GM04504 (cell line): Measurements from ENCODE around the gene BCL6B.

Experiments
- DNase-seq: peaks from one replicate; pipeline ENCODE4 v3.0.0-alpha.2; 2012; ENCODE audit warnings: low read depth

The BCL6B gene

GRCh38 chr17:7010523-7010922 lies 12.3 kb upstream of the BCL6B start:
- DNase-seq, result no peak

GRCh38 chr17:7011415-7011814 lies 11.4 kb upstream of the BCL6B start:
- no peak for DNase-seq

- DNase-seq, result no peak
These were observed 11.0 kb upstream of the BCL6B start for GRCh38 chr17:7011942-7012254.

- DNase-seq, result peak; percentile 93
These were observed 8.4 kb upstream of the BCL6B start for GRCh38 chr17:7014261-7014994.

GRCh38 chr17:7014995-7015958 lies 7.6 kb upstream of the BCL6B start:
- DNase-seq, result no peak

GRCh38 chr17:7016418-7016817 lies 6.4 kb upstream of the BCL6B start:
- no peak for DNase-seq

GRCh38 chr17:7016886-7017826 lies 5.7 kb upstream of the BCL6B start:
- DNase-seq, result no peak

- DNase-seq, result no peak
These were observed 5.0 kb upstream of the BCL6B start for GRCh38 chr17:7017827-7018200.

GRCh38 chr17:7018331-7018964 lies 4.4 kb upstream of the BCL6B start:
- no peak for DNase-seq

GRCh38 chr17:7019367-7019766 lies 3.5 kb upstream of the BCL6B start:
- no peak for DNase-seq

- no peak for DNase-seq
These were observed 2.9 kb upstream of the BCL6B start for GRCh38 chr17:7019839-7020519.

- no peak for DNase-seq
These were observed 1.8 kb upstream of the BCL6B start for GRCh38 chr17:7020894-7021664.

GRCh38 chr17:7021993-7022778 lies 664 bp upstream of the BCL6B start:
- no peak for DNase-seq

GRCh38 chr17:7023576-7024401 lies 939 bp downstream of the BCL6B start:
- no peak for DNase-seq

GRCh38 chr17:7024402-7024785 lies 1.5 kb downstream of the BCL6B start:
- no peak for DNase-seq

GRCh38 chr17:7025245-7025644 lies 2.4 kb downstream of the BCL6B start:
- no peak for DNase-seq

- DNase-seq, result no peak
These were observed 3.7 kb downstream of the BCL6B start for GRCh38 chr17:7026471-7027115.

GRCh38 chr17:7027335-7027734 lies 4.5 kb downstream of the BCL6B start:
- DNase-seq, result no peak
